GM12873 (cell line): ENCODE measurements around the gene CSF3.

Source experiments
- CTCF ChIP-seq: IDR thresholded peaks from 2 replicates; pipeline ENCODE4 v1.5.1; 2012; ENCODE audit warnings: low read depth, mild to moderate bottlenecking, moderate library complexity, low read length, control low read depth; ENCODE audit not compliant: insufficient read depth; ENCODE audit errors: missing control alignments

CSF3 gene

GRCh38 chr17:40017422-40018080 lies 2.3 kb downstream of the CSF3 start:
- TF ChIP-seq CTCF, result no peak

DNA sequence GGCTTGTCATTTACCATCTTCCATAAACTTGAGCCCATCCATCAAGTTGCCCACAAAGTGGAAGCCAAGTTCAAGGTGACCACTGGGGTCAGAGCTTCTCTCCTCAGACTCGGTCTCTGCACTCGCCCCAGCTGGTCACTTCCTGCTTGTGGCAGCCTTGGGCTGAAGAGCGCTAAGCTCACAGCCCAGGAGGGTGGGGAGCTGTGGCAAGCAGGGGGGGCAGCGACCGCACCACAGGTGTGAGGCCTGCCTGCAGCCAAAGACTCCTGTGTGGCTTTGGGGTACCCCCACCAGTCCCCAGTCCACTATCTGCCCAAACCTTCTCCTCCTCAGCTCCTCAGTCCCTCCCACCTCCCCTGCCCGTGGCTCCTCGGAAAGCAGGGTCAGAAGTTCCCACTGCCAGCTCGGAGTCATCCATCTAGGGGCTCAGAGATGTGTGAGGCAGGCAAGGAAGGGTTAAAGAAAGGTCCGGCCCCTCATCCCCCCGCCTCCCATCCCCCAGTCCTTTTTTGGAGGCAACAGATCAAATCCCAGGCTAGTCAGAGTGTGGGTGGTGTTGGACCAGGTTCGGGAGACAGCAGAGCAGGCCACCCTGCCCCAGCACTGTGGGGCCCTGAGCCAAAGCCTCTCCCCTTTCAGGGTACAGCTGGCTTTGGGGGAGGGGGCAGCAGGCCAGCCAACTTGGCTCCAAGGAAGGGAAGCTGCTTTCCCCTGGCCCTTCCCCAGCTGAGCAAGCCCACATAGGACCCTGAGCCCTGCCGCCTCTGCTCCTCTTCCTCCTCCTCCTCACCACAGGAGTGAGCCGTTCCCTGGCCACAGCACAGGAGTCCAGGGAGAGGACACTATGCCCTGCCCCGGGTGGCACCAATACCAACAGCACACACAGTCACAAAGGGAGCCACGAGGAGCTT lies 3.2 kb downstream of the CSF3 start:
- no peak for TF ChIP-seq CTCF

- TF ChIP-seq CTCF, result no peak
Observed at GRCh38 chr17:40019140-40019991, 4.1 kb downstream of the CSF3 start.

DNA sequence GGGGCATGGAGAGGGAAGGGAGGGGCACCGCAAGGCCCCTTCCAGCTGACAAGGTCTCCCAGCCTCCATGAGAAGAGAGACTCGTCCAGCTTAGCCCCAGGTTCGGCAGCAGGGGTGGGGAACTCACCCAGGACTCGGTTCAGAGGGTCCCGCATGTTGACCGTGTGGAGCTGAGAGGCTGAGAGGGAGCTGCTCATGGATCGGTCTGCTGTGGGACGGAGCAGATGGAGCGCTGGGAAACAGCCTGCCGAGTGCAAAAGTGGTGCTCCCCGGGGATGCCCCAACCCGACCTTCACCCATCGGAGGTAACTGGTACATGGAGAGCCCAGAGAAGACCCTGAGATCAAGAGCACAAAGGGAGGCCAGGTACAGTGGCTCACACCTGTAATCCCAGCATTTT lies 4.9 kb downstream of the CSF3 start:
- TF ChIP-seq CTCF, result no peak

GRCh38 chr17:40021451-40021971 lies 6.3 kb downstream of the CSF3 start:
- no peak for TF ChIP-seq CTCF

GRCh38 chr17:40022497-40022896 lies 7.3 kb downstream of the CSF3 start:
- no peak for TF ChIP-seq CTCF
